Measurements from ENCODE around the gene CACFD1. TPM values are rescaled to one million over a fixed set of nuclear protein-coding genes. Genes with fewer than 3 reads are reported as not detected.
A peak's percentile ranks its signal among the peaks of the same experiment; 100 is the strongest.

The CACFD1 gene
- total and polyA plus RNA-seq, 2 of the 13 experiments (the other 11 are each of a cell fraction or from before 2014, with no cell fraction given): 13.8 to 14.6 TPM

- no peak for TF ChIP-seq ZNF770 (CRISPR knock-in tag; IDR thresholded peaks at IDR 0.05)
- no peak for TF ChIP-seq ZNF318 (CRISPR knock-in tag; IDR thresholded peaks at IDR 0.05)
- TF ChIP-seq ZNF841 (CRISPR knock-in tag; IDR thresholded peaks at IDR 0.05; ENCODE audit: borderline replicate concordance): no peak
- no peak for TF ChIP-seq ZNF557 (CRISPR knock-in tag; IDR thresholded peaks at IDR 0.05)
- no peak for TF ChIP-seq ZNF17 (CRISPR knock-in tag; IDR thresholded peaks at IDR 0.05)
- TF ChIP-seq RNF2 (conservative IDR thresholded peaks at IDR 0.05; ENCODE audit: low read depth): no peak
- TF ChIP-seq ZFY (CRISPR knock-in tag; IDR thresholded peaks at IDR 0.05): peak; percentile 29; the same call in 1 of the 2 replicates
- no peak for TF ChIP-seq HNRNPH1 (optimal IDR thresholded peaks at IDR 0.05; ENCODE audit: low read depth, low read length)
- no peak for TF ChIP-seq BCLAF1 (IDR thresholded peaks at IDR 0.05)
- TF ChIP-seq MLX (CRISPR knock-in tag; IDR thresholded peaks at IDR 0.05): 0 out of 2 replicates have a peak, but pooled peaks have one; percentile 39
- no peak for TF ChIP-seq RORA (CRISPR knock-in tag; IDR thresholded peaks at IDR 0.05)
- TF ChIP-seq ETV5 (CRISPR knock-in tag; IDR thresholded peaks at IDR 0.05; ENCODE audit: borderline replicate concordance): no peak
- TF ChIP-seq GPBP1L1 (CRISPR knock-in tag; IDR thresholded peaks at IDR 0.05): no peak
These were observed at the start of gene CACFD1 (continued) for GRCh38 chr9:133459476-133460404.

Data from HepG2 (cell line).